Thyroid gland (tissue), 4 donors: ENCODE results near the gene ZSCAN29. TPM values are rescaled to one million over a fixed set of nuclear protein-coding genes. Genes with fewer than 3 reads are reported as not detected.

Experiments used
- DNase-seq, 2 donors: peaks; one replicate each; pipeline ENCODE4 v3.0.0-alpha.2; 2019
- H3K27ac ChIP-seq, 3 donors: fragments of 200-600 bp; sonication (generic); 1 replicate in 2 of 3; 2 replicates in 1 of 3; pipeline ENCODE4 v1.5.1; 2016 to 2019; ENCODE audit warnings: mild to moderate bottlenecking in 1 of 3, moderate library complexity in 1 of 3
- H3K27me3 ChIP-seq: fragments of 200-600 bp; sonication (generic); one replicate; pipeline ENCODE4 v1.5.1; 2019
- H3K36me3 ChIP-seq, 2 donors: fragments of 200-600 bp; sonication (generic); one replicate each; pipeline ENCODE4 v1.5.1; 2016 to 2019
- H3K4me1 ChIP-seq, 2 donors: fragments of 200-600 bp; sonication (generic); one replicate each; pipeline ENCODE4 v1.5.1; 2017 to 2019
- H3K4me3 ChIP-seq, 3 donors: fragments of 200-600 bp; sonication (generic); replicated peaks in 1 of 3; 1 replicate in 2 of 3; 2 replicates in 1 of 3; pipeline ENCODE4 v1.5.1; 2016; ENCODE audit warnings: mild to moderate bottlenecking in 1 of 3
- H3K9me3 ChIP-seq: fragments of 200-600 bp; sonication (generic); one replicate; pipeline ENCODE4 v1.5.1; 2017
- POLR2A ChIP-seq, 2 donors: fragments of 450-650 bp; IDR thresholded peaks; one replicate each; pipeline ENCODE4 v1.6.1; 2017; ENCODE audit warnings: antibody characterized with exemption in 2 of 2, mild to moderate bottlenecking in 2 of 2, moderate library complexity in 1 of 2
- WGBS, 2 donors: methylation state at CpG; one replicate each; pipeline ENCODE4 v1.1.5; 2017; 5-methylcytosine and 5-hydroxymethylcytosine counted together
- intact Hi-C: fragments of 100-400 bp; cut with DNase I; formaldehyde crosslinking; loops from one replicate; pipeline ENCODE4 v1.15.1; 2023
- total RNA-seq, 4 donors: library from RNA; depleted of rRNA; stranded (reverse); fragments of >200 nt; gene quantifications; one replicate each; pipeline ENCODE4 v1.2.3, GENCODE V29; 2016
- TF ChIP-seq, protein P1 (sequence below), 6 experiments: fragments of 200-600 bp in 3 of 6; fragments of 450-650 bp in 3 of 6; sonication (generic) in 3 of 6; IDR thresholded peaks; one replicate each; pipeline ENCODE4 v1.5.1; 2016 to 2019; ENCODE audit warnings: antibody characterized with exemption in 6 of 6, mild to moderate bottlenecking in 2 of 6, inconsistent platforms in 1 of 6, moderate library complexity in 1 of 6

Gene ZSCAN29
- total RNA-seq, 4 donors from 2014 or later, result 18.2 to 22.6 (median 20.3) TPM

DNA sequence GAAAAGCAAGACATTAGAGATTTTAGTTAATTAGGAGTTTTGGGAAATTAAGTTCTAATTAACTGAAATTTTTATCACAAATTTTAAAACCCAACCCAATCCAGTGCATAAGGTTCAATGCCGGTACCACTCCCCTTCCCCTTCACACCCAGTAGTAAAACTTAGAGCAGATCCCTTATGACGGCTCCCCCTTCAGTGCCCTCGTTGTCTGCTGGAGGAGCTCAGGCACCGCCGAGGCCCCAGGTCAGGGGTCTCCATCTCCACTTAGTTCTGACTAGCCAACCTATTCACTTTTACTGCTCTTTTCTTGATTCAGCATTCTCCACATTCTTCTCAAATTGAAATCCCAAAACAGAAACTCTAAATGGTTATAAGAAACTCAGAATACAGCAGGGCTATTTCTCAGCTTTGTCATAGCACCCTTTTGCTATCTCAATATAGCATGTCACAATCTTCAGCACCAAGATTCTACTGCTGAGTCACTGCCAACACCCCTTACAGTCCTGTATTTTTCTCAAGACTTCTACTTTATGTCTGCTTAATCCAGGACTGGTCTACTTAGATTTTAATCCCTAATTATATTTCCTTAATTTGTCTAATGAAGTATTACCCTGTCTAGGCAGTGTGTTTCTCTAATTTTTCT lies 39.9 kb upstream of the ZSCAN29 start:
- no peak for TF ChIP-seq POLR2A (IDR thresholded peaks at IDR 0.05)
- TF ChIP-seq, protein P1, sequence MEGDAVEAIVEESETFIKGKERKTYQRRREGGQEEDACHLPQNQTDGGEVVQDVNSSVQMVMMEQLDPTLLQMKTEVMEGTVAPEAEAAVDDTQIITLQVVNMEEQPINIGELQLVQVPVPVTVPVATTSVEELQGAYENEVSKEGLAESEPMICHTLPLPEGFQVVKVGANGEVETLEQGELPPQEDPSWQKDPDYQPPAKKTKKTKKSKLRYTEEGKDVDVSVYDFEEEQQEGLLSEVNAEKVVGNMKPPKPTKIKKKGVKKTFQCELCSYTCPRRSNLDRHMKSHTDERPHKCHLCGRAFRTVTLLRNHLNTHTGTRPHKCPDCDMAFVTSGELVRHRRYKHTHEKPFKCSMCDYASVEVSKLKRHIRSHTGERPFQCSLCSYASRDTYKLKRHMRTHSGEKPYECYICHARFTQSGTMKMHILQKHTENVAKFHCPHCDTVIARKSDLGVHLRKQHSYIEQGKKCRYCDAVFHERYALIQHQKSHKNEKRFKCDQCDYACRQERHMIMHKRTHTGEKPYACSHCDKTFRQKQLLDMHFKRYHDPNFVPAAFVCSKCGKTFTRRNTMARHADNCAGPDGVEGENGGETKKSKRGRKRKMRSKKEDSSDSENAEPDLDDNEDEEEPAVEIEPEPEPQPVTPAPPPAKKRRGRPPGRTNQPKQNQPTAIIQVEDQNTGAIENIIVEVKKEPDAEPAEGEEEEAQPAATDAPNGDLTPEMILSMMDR (IDR thresholded peaks at IDR 0.05), result no peak
- intact Hi-C loops, result no loop called here
- 90 to 95% methylated on average over 5 of the region's 5 CpGs for WGBS, 2 donors
- Histone ChIP-seq H3K36me3 (peaks cover 46 to 73% of the 10 kb centered on the region in 2 donors), H3K4me1 (no peaks in the 10 kb centered on the region), H3K4me3 (no peak overlapping the region), H3K9me3 (no peaks in the 10 kb centered on the region), H3K27me3 (no peaks in the 10 kb centered on the region), H3K27ac (no peak overlapping the region)
- no peak for DNase-seq

DNA sequence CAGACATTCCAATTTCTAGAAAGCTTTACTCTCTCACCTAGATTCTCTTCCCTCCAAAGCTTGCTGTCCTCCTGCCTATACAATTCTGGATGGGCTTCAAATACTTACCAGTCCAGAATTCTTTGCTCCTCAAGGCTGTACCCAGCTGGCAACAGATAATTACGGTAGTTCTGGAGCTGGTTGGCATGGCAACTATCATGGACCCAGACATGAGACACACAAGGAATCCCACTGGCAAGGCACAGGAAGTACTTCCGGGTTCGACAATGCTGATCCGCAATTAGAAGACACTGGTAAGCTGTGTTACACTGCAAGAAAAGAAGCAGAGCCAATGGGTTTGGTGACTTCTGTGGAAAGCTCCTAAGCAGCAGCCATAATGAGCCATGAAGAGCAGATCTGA lies 37.9 kb upstream of the ZSCAN29 start:
- Histone ChIP-seq H3K4me1 (no peaks in the 10 kb centered on the region), H3K27me3 (no peaks in the 10 kb centered on the region), H3K9me3 (no peaks in the 10 kb centered on the region), H3K36me3 (peaks cover 64 to 75% of the 10 kb centered on the region in 2 donors), H3K4me3 (no peak overlapping the region), H3K27ac (no peak overlapping the region)
- intact Hi-C loops, result no loop called here
- no peak for DNase-seq
- WGBS, 2 donors, result 92 to 96% methylated on average over 4 of the region's 4 CpGs
- TF ChIP-seq POLR2A (IDR thresholded peaks at IDR 0.05), result no peak
- TF ChIP-seq, protein P1 (IDR thresholded peaks at IDR 0.05), result no peak

DNA sequence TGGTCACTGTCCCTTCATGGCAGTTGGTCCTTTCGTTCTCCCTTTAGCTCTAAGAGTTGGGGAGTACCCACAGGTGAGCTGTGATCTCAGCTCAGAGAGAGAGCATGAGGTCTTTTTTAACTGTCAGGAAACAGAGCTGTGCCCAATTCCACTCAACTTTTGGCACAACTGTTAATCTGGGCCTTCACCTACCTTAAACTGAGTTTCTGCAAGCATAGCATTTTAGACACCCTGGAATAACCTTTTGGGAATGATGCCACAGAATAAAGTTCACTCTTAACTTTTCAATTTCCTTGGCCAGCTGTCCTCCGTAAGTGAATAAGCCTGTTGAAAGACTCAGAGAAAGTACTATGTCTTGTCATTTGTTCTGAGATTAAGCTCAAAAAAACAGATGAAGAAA lies 36.0 kb upstream of the ZSCAN29 start:
- H3K27me3 ChIP-seq, result no peaks in the 10 kb centered on the region
- no peaks in the 10 kb centered on the region for H3K4me1 ChIP-seq
- H3K27ac ChIP-seq, result no peak overlapping the region
- no peaks in the 10 kb centered on the region for H3K9me3 ChIP-seq
- WGBS, 2 donors, result 91 to 95% methylated on average over 2 of the region's 2 CpGs
- DNase-seq, result no peak
- H3K36me3 ChIP-seq, result peaks cover 62 to 65% of the 10 kb centered on the region in 2 donors
- TF ChIP-seq POLR2A (IDR thresholded peaks at IDR 0.05), result no peak
- TF ChIP-seq, protein P1 (IDR thresholded peaks at IDR 0.05), result no peak
- intact Hi-C loops, result no loop called here
- no peak overlapping the region for H3K4me3 ChIP-seq

DNA sequence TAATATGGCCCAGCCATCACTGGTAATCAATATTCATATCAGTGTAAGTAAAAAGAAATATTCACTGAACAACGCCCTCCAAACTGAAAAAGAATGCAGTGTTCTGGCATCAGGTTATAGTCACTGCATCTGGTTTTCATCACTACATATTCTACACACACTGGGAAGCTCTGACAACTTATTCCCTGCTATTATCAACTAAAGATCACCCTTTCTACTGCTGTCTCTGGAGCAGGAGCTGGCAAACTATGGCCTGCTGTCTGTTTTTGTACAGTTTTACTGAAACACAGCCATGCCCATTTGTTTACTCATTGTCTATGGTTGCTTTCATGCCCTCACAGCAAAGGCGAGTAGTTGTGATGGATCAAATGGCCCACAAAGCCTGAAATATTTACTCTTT lies 35.3 kb upstream of the ZSCAN29 start:
- no peak for DNase-seq
- 83 to 86% methylated on average over 2 of the region's 2 CpGs for WGBS, 2 donors
- TF ChIP-seq POLR2A (IDR thresholded peaks at IDR 0.05), result no peak
- TF ChIP-seq, protein P1 (IDR thresholded peaks at IDR 0.05), result no peak
- intact Hi-C loops, result no loop called here
- Histone ChIP-seq H3K4me3 (no peak overlapping the region), H3K36me3 (peaks cover 56 to 63% of the 10 kb centered on the region in 2 donors), H3K9me3 (no peaks in the 10 kb centered on the region), H3K4me1 (no peaks in the 10 kb centered on the region), H3K27ac (no peak overlapping the region), H3K27me3 (no peaks in the 10 kb centered on the region)

DNA sequence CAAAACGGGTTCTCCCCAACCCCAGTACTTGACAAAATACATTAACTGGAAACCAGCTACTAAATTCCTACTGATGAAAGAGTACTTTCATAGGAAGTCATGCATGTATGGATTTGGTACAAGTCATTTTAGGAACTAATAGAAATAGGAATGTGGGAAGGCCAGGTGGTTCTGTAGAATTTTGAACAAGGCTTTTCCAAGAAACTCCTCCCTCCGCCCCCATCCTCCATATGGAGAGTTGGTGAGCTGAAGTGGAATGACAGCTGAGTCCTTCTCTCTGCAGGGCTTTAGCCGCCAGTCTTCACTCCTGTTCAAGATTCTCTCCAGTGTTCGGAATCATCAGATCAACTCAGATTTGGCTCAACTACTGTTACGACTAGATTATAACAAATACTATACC lies 33.3 kb upstream of the ZSCAN29 start:
- Histone ChIP-seq H3K4me3 (no peak overlapping the region), H3K9me3 (no peaks in the 10 kb centered on the region), H3K36me3 (peaks cover 53 to 59% of the 10 kb centered on the region in 2 donors), H3K27ac (no peak overlapping the region), H3K4me1 (no peaks in the 10 kb centered on the region), H3K27me3 (no peaks in the 10 kb centered on the region)
- intact Hi-C loops, result no loop called here
- DNase-seq, result peak; percentile 13 to 18
- TF ChIP-seq, protein P1 (IDR thresholded peaks at IDR 0.05), result no peak
- no peak for TF ChIP-seq POLR2A (IDR thresholded peaks at IDR 0.05)
- 67 to 69% methylated on average over 5 of the region's 5 CpGs for WGBS, 2 donors
